GM18505 (cell line): ENCODE results near the gene TRERF1.
A peak's percentile ranks its signal among the peaks of the same experiment; 100 is the strongest.
"Not testable (repeated sequence)": the region's sequence is repeated elsewhere in the genome, so short reads cannot be mapped to it uniquely, and the experiment has no call there.

ENCODE experiments used
- ATAC-seq: cut with Tn5 transposase; IDR thresholded peaks from one replicate; pipeline ENCODE4 v1.9.1; 2021; ENCODE audit not compliant: unreplicated experiment
- POLR2A ChIP-seq: IDR thresholded peaks from 4 replicates; pipeline ENCODE4 v1.6.1; 2011; ENCODE audit warnings: borderline replicate concordance; ENCODE audit not compliant: insufficient read depth, insufficient read length; ENCODE audit errors: extremely low read depth

Gene TRERF1

GRCh38 chr6:42451333-42452170 is at the start of gene TRERF1:
TRERF1 (minus strand) TSS chr6:42451926; CDS start chr6:42269590, 182,336 bp downstream.
- TF ChIP-seq POLR2A, result peak; percentile 31
- peak; percentile 30 for ATAC-seq

- no peak for TF ChIP-seq POLR2A
Observed at GRCh38 chr6:42498473-42499128, 46.9 kb upstream of the TRERF1 start.

GRCh38 chr6:42493914-42494539 is 42.3 kb upstream of the TRERF1 start:
- TF ChIP-seq POLR2A, result no peak
- ATAC-seq, result no peak

More at GRCh38 chr6:42498473-42499128, 46.9 kb upstream of the TRERF1 start:
- ATAC-seq, result no peak

- ATAC-seq, result no peak
- no peak for TF ChIP-seq POLR2A
Observed at GRCh38 chr6:42488129-42488528, 36.4 kb upstream of the TRERF1 start.

- TF ChIP-seq POLR2A, result no peak
- no peak for ATAC-seq
Observed at GRCh38 chr6:42484261-42484660, 32.5 kb upstream of the TRERF1 start.

GRCh38 chr6:42482174-42482573 is 30.4 kb upstream of the TRERF1 start:
- TF ChIP-seq POLR2A, result no peak
- ATAC-seq, result no peak

GRCh38 chr6:42471714-42472113 is 20.0 kb upstream of the TRERF1 start:
- no peak for TF ChIP-seq POLR2A

GRCh38 chr6:42471142-42471541 is 19.4 kb upstream of the TRERF1 start:
- ATAC-seq, result no peak
- TF ChIP-seq POLR2A, result no peak

More at GRCh38 chr6:42471714-42472113, 20.0 kb upstream of the TRERF1 start:
- ATAC-seq, result no peak

- no peak for TF ChIP-seq POLR2A
- no peak for ATAC-seq
Observed at GRCh38 chr6:42468273-42468672, 16.5 kb upstream of the TRERF1 start.

GRCh38 chr6:42467651-42468050 is 15.9 kb upstream of the TRERF1 start:
- ATAC-seq, result no peak

GRCh38 chr6:42466470-42466869 is 14.7 kb upstream of the TRERF1 start:
- ATAC-seq, result not testable (repeated sequence)

More at GRCh38 chr6:42467651-42468050, 15.9 kb upstream of the TRERF1 start:
- TF ChIP-seq POLR2A, result no peak

- no peak for ATAC-seq
- TF ChIP-seq POLR2A, result no peak
Observed at GRCh38 chr6:42462474-42462972, 10.8 kb upstream of the TRERF1 start.

- no peak for ATAC-seq
Observed at GRCh38 chr6:42460883-42461282, 9.2 kb upstream of the TRERF1 start.

GRCh38 chr6:42459888-42460287 is 8.2 kb upstream of the TRERF1 start:
- TF ChIP-seq POLR2A, result no peak
- no peak for ATAC-seq

More at GRCh38 chr6:42460883-42461282, 9.2 kb upstream of the TRERF1 start:
- TF ChIP-seq POLR2A, result no peak

GRCh38 chr6:42454428-42454791 is 2.7 kb upstream of the TRERF1 start:
- ATAC-seq, result no peak
- TF ChIP-seq POLR2A, result no peak
